ENCODE results near the gene GRAMD4. TPM values are rescaled to one million over a fixed set of nuclear protein-coding genes. Genes with fewer than 3 reads are reported as not detected.

The GRAMD4 gene
- total RNA-seq, 1 donor from 2014 or later = 22.4 TPM

- no peak for DNase-seq (ENCODE audit: low read depth)
These were observed 32.7 kb downstream of the GRAMD4 start for GRCh38 chr22:46652847-46653331.

GRCh38 chr22:46653596-46653995 is 33.4 kb downstream of the GRAMD4 start:
- DNase-seq (ENCODE audit: low read depth) = no peak

GRCh38 chr22:46654426-46654825 is 34.2 kb downstream of the GRAMD4 start:
- DNase-seq (ENCODE audit: low read depth) = no peak

- DNase-seq (ENCODE audit: low read depth) = no peak
These were observed 34.9 kb downstream of the GRAMD4 start for GRCh38 chr22:46654927-46655595.

GRCh38 chr22:46655861-46656608 is 35.8 kb downstream of the GRAMD4 start:
- DNase-seq (ENCODE audit: low read depth) = no peak

GRCh38 chr22:46656856-46657654 is 36.9 kb downstream of the GRAMD4 start:
- DNase-seq (ENCODE audit: low read depth) = no peak

GRCh38 chr22:46657655-46657953 is 37.4 kb downstream of the GRAMD4 start:
- no peak for DNase-seq (ENCODE audit: low read depth)

- DNase-seq (ENCODE audit: low read depth) = peak; percentile 26
These were observed 38.1 kb downstream of the GRAMD4 start for GRCh38 chr22:46657996-46658947.

GRCh38 chr22:46659059-46659790 is 39.0 kb downstream of the GRAMD4 start:
- DNase-seq (ENCODE audit: low read depth) = no peak

- DNase-seq (ENCODE audit: low read depth) = no peak
These were observed 39.6 kb downstream of the GRAMD4 start for GRCh38 chr22:46659791-46660186.

- peak; percentile 89 for DNase-seq (ENCODE audit: low read depth)
These were observed 40.5 kb downstream of the GRAMD4 start for GRCh38 chr22:46660604-46661201.

- DNase-seq (ENCODE audit: low read depth) = peak; percentile 46
These were observed 41.1 kb downstream of the GRAMD4 start for GRCh38 chr22:46661221-46661851.

- no peak for DNase-seq (ENCODE audit: low read depth)
These were observed 42.0 kb downstream of the GRAMD4 start for GRCh38 chr22:46662226-46662625.

- DNase-seq (ENCODE audit: low read depth) = no peak
These were observed 42.8 kb downstream of the GRAMD4 start for GRCh38 chr22:46663001-46663400.

- peak; percentile 43 for DNase-seq (ENCODE audit: low read depth)
These were observed 43.4 kb downstream of the GRAMD4 start for GRCh38 chr22:46663436-46664100.

GRCh38 chr22:46664301-46664855 is 44.2 kb downstream of the GRAMD4 start:
- no peak for DNase-seq (ENCODE audit: low read depth)

- no peak for DNase-seq (ENCODE audit: low read depth)
These were observed 45.0 kb downstream of the GRAMD4 start for GRCh38 chr22:46665151-46665695.

GRCh38 chr22:46665751-46666280 is 45.6 kb downstream of the GRAMD4 start:
- no peak for DNase-seq (ENCODE audit: low read depth)

All from myocyte (in vitro differentiated cells).